Left forelimb (tissue), 1 donor: ENCODE results near the gene TEX13C.
"Not testable (repeated sequence)": the region's sequence is repeated elsewhere in the genome, so short reads cannot be mapped to it uniquely, and the experiment has no call there.

Experiments
- DNase-seq: peaks from one replicate; pipeline ENCODE4 v3.0.0-alpha.2; 2018; ENCODE audit warnings: low spot score

TEX13C gene

DNA sequence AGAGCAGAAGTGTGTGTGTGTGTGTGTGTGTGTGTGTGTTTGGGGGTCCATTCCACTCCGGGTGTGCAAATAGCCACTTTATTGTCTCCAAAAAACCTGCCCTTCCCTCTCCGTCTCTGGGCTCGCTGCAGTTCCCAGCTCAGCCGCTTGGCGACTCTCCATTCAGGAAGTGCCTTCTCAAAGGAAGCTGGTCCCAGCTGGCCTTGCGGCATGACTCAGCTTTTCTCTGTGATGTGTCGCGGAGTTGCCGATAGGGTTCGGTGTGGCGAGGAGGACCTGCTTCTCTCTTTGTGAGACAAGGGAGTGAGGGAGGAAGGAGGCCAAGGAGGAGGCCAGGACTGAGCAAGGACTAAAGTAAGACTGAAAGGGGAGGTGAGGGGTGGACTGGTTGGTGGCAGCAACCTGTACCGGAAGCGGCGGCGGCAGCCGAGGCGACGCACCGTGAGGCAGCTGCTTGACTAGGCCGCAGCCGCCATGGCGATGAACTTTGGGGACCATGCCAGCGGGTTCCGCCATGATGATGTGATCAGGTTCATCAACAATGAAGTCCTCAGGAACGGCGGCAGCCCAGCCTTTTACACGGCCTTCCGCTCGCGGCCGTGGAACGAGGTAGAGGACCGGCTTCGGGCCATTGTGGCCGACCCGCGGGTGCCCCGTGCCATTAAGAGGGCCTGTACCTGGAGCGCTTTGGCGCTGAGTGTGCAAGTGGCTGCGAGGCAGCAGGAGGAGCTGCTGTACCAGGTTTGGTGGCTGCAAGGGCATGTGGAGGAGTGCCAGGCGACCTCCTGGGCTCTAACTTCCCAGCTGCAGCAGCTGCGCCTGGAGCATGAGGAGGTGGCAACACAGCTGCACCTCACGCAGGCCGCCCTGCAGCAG, at the start of gene TEX13C:
Gene TEX13C, plus strand, starts transcription at position 226 of the 876 bp plus-strand sequence. Its CDS starts 249 bp downstream, at position 475.
- no peak for DNase-seq

DNA sequence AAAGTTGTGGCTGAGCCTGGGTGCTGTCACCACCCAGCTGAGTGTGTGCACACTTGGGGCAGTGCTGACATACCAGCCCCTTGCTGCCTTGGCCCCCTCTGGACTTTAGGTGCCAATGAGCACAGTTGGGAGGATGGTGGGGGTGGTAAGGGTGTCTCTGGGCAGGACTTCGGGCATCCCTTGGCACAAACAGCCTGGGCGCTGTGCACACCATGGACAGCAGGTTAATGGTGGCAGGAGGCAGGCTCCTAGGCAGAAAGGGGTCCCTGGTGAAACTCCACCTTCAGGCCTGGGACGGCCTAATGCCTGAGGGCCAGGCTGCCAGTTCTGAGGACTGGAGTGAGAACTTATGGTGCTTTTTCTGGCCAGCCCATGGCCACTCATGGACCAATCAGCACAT, 32.4 kb upstream of the TEX13C start:
- no peak for DNase-seq

DNA sequence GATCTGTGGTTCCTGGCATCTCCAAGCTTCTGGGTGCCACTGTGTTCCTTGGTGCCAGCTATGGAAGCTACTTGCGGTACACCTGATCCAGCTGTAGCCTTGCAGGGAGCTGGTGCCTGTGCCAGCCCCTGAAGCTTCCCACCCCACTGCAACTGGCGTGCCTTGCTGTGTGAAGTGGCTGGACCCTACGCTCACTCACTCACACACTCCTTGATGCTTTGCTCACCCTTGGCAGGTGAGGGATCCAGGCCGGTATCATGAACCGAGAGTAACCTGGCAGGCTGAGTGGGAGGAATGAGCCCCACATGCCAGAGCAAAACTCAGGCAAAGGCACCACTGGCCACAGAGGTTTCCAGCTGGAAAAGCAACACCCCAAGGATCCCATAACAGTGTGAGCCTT, 31.3 kb upstream of the TEX13C start:
- DNase-seq = no peak

DNA sequence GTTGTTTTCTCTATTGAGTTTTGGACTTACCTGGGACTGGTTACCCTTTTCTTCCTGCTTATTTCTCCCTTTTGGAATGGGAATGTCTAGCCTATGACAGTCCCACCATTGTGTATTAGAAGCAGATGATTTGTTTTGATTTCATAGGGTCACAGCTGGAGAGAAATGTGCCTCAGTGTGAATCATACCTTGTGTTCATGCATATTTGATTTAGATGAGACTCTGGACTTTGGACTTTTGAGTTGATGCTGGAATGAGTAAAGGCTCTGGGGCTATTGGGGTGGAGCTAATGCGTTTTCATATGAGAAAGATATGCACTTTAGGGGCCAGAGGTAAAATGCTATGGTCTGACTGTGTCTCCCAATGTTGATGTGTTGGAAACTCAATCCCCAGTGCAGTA, 30.5 kb upstream of the TEX13C start:
- no peak for DNase-seq

DNA sequence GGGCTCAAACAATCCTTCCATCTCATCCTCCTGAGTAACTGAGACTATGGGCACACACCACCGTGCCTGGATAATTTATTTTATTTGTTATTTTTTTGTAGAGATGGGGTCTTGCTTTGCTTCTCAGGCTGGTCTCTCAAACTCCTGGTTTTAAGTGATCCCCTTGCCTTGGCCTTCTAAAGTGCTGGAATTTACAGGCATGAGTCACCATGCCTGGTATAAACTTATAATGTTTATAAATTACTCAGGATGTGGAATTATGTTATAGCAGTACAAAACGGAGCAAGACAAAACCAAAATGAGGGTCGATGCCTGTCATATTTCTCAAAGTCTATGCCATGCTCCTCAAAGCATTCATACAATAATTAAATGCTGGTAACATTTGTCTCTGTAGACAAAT, 29.8 kb upstream of the TEX13C start:
- no peak for DNase-seq

DNA sequence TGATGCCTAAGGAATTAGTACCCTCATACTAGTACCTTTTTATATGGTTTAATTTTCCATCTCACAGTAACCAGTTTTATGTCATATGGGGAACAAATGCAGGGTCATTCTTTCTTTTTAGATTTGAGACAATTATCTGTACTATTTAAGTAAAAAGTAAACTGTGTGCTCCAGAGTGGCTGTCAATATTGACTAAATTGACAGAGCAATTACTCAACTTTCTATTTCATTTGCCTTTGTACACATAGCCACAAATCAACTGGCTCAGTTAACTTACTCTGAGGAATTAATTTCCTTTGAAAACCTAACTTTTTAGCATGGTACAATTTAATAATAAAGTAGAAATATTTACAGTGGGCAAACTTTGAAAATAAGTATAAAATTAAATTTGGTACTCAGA, 28.5 kb upstream of the TEX13C start:
- DNase-seq = no peak

DNA sequence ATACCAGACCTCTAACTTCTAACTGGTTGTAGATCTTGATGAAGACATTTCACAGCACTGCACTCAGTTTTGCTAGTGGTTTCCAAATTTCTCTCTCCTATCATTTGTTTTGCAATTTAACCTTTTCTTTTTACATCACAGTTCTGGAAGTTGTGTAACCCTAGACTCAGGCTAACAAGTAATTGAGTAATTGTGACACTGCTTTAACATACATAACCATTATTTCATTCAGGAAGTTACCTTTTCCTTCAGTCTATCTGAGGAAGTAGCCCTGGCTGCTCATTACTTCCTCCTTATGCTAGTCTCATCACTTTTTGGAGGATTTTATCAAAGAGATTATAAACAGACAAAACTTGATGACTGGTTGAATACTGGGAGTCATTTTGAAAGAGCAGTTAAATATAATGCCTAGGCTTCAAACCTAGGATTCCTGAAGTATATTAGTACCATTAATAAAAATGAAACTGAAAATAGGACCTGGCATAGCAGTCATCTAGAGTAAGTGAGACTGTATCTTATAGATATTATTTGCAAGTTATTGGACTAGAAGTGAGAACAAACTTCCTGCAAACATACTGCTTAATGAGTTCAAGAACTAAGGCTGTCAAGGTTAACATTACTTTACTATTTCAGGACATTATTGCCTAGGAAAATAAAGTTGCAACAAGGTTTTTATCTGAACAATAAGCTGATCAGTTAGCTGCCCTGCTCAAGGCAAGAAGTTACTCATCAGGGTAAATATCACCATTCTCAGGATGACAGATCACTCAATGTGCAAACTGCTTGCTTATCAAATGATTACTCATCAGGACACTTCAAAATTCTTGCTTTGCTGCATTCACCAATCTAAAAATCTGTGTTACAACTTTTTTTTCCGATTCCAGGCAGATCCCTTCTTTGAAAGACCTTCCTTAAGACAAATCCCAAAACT, 25.6 kb upstream of the TEX13C start:
- no peak for DNase-seq

DNA sequence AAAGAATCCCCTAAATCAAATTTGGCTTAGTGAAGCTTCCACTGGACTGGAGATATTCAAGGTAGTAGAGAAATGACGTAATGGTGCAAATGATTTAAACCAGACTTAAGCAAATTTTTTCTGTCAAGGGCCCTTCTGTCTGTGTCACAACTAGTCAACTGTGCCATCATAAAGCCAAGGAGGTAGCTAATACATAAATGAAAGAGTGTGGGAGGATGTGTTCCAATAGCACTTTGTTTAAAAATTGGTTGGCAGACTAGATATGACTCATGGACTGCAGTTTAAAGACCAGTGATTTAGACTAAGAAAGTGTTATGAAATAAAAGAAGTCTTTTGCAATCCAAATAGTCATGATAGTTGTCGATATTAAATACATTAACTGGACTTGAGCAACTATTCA, 24.3 kb upstream of the TEX13C start:
- DNase-seq = no peak

DNA sequence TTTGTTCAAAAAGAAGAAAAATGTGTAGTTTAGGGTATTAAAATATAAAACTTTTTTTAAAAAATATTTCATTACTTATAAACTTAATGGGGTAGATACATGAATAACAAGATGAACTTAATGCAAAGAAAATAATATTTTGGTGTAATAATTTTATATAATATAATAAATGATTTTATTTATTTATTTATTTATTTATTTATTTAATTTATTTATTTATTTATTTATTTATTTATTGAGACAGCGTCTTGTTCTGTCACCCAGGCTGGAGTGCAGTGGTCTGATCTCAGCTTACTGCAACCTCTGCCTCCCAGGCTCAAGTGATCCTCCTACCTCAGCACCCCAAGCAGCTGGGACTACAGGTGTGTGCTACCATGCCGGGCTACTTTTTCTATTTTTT, 20.8 kb upstream of the TEX13C start:
- DNase-seq = no peak

DNA sequence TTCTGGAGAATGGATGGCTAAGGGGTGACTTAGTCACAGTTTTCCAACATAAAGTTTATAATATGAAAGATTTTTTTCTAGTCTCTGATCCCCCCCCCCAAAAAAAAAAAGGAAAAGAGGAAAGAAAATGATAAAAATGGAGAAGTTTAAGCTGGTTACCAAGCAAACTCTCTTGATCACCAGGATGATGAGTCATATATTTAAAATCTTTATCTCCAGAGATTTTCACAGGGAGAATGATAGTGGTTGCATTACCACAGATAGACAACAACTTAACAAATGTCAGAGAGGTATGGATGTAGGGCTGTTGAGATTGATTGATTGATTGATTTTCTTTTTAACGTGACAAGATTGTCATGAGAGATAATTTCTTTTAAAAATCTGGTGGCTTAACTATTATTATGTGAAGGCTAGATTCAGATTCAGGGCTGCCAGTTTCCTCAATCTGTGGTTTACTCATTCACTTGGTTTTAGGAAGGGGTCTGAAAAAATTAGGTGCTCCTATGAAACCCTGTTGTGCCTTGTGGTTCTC, 13.3 kb upstream of the TEX13C start:
- DNase-seq = no peak

DNA sequence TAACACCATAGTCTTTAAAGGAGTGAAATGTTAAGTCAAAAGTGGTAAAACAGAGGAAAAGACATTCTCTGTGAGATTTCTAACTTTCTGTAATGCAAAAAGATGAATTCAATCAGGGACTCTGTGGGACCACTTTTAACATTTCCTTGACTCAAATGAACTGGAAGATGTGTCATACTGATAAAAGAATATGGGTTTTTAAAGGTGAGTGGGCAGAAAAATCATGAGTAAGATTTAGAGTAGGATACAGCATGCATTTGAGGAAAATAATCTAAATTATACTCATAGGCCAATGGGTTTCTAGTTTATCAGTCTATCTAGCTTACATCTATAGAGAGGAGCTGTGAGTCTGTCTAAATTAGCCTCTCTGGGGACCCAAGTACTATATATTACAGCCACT, 11.0 kb upstream of the TEX13C start:
- no peak for DNase-seq

DNA sequence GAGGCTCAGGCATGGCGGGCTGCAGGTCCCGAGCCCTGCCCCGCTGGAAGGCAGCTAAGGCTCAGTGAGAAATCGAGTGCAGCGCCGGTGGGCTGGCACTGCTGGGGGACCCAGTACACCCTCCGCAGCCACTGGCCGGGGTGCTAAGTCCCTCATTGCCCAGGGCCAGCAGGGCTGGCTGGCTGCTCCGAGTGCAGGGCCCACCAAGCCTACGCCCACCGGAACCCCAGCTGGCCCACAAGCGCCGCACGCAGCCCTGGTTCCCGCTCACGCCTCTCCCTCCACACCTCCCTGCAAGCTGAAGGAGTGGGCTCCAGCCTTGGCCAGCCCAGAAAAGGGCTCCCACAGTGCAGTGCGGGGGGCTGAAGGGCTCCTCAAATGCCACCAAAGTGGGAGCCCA, 505 bp upstream of the TEX13C start:
- not testable (repeated sequence) for DNase-seq

DNA sequence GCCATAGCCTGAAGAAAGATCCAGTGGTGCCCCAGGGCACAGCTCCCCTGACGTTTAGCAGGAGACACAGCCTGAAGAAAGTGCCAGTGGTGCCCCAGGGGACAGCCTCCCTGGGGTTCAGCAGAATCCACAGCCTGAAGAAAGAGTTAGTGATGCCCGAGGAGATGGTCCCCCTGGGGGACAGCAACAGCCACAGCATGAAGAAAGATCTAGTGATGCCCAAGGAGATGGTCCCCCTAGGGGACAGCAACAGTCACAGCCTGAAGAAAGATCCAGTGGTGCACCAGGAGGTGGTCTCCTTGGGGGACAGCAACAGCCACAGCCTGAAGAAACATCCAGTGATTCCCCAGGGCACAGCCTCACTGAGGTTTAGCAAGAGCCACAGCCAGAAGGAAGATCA, 2.8 kb downstream of the TEX13C start:
- DNase-seq = no peak

DNA sequence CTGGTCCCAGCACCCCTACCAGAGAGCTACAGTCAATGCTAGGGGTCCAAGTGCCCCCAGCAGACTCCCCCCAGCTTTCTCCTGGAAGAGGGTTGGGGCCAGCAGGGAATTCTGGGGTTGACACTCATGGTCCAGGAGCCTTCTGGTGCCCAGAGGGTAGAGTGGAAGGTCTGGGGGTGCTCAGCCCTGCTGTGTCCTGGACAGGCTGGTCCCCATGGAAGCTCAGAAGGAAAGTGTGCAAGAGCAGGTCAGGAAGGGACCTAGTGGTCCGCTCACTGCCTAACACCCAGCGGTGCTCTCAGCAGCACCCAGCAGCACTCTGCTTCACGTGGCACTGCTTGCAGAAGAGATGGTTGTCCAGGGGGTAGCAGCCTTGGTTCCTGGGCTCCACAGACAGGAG, 6.9 kb downstream of the TEX13C start:
- DNase-seq = no peak

DNA sequence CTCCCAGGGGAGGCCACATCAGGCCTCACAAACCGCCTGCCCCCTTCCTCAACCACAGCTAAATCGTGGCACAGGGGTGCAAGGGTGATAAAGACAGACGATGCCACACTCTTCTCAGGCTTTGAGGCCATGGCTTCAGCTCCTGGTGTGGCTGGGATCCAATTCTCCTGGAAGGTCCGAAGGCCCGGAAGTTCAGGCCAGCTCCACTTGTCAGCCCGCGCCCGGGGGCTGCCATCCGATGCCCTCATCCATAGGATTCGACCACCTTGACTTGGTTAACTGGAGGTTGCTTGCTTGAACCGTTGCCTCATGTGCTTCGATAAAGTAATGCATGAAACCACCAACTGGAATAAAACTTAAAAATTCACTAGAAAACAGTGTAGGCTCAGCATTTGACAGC, 8.2 kb downstream of the TEX13C start:
- DNase-seq = no peak

DNA sequence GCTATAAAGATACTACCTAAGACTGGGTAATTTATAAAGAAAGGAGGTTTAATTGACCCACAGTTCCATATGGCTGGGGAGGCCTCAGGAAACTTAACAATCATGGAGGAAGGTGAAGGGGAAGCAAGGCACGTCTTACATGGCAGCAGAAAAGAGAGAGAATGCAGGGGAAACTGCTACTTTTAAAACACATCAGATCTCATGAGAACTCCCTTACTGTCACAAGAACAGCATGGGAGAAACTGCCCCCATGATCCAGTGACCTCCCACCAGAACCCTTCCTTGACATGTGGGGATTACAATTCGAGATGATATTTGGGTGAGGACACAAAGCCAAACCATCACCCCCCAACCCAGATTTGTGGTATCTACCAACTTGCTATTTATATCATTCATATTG, 13.9 kb downstream of the TEX13C start:
- no peak for DNase-seq

DNA sequence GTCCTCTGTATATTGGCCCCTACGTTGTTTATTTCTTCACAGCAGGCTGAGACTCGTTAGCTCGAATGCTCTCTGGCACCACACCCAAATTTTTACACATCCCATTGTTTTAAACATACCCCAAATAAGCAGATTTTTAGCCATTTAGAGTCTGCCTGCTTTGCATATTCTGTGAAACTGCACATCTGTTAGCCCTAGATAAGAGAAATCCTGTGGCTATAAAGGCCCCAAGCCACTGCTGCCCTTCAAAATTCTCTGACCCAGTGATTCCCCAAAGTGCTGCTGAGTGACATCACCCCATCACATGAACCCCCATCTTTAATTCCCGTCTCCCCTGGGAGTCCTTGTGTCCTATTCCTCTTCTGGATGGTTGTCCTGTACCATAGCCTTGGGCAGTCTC, 20.8 kb downstream of the TEX13C start:
- no peak for DNase-seq

DNA sequence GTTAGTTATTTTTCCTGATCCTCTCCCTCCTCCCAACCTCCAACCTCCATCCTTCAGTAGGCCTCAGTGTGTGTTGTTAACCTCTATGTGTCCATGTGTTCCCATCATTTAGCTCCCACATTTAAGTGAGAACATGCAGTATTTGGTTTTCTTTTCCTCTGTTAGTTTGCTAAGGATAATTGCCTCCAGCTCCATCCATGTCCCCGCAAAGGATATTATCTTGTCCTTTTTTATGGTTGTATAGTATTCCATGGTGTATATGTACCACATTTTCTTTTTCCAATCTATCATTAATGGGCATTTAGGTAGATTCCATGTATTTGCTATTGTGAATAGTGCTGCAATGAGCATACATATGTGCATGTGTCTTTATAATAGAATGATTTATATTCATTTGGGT, 54.5 kb downstream of the TEX13C start:
- no peak for DNase-seq
